Raji (cell line): Measurements from ENCODE around the gene RPL41.

ENCODE experiments used
- POLR2A ChIP-seq: IDR thresholded peaks from 2 replicates; pipeline ENCODE4 v1.6.1; 2011; ENCODE audit warnings: low read depth, low read length, control low read depth; ENCODE audit not compliant: insufficient read depth

Gene RPL41

DNA sequence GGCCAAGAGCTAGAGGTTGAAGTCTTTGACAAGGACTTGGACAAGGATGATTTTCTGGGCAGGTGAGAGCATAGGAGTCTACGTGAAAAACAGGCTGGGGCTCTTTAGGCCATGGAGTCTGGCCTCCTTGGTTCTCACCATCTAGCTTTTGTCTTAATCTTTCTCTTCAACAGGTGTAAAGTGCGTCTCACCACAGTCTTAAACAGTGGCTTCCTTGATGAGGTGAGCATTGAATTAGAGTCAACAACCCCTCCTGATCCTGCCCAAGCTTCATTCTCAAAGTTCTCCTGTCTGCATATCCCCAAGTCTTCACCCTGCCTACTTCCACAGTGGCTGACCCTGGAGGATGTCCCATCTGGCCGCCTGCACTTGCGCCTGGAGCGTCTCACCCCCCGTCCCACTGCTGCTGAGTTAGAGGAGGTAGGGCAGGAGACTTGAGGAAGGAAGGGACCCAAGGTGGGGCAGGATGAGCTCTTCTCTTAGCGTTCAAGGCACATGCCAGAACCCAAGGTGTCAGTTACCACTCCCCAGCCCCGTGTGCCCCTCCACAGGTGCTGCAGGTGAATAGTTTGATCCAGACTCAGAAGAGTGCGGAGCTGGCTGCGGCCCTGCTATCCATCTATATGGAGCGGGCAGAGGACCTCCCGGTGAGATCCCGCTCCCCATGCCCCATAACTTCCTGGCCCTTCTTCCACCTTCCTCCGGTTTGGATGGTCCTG lies 21.6 kb downstream of the RPL41 start:
- no peak for TF ChIP-seq POLR2A

DNA sequence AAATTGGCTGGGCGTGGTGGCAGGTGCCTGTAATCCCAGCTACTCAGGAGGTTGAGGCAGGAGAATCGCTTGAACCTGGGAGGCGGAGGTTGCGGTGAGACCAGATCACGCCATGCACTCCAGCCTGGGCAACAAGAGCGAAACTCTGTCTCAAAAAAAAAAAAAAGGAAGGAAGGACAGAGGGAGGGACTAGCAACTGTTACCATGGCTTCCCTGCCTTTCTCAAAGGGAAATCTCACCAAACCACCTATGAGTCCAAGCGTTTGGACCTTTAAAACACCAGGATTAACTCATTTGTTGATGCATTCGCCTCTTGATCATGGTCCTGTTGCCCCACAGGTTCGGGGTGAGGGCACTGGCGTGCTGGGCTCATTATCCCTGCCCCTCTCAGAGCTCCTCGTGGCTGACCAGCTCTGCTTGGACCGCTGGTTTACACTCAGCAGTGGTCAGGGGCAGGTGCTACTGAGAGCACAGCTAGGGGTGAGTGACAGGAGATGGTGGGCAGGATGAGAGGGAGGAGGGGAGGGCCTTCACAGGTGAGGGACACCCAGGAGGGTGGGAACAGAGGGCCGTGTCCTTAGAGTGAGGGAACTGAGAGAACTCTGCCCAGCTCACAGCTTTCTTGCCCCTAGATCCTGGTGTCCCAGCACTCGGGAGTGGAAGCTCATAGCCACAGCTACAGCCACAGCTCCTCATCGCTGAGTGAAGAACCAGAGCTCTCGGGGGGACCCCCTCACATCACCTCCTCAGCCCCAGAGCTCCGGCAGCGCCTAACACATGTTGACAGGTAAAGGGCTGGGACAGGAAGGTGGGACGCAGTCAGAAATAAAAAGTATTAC lies 25.7 kb downstream of the RPL41 start:
- no peak for TF ChIP-seq POLR2A

DNA sequence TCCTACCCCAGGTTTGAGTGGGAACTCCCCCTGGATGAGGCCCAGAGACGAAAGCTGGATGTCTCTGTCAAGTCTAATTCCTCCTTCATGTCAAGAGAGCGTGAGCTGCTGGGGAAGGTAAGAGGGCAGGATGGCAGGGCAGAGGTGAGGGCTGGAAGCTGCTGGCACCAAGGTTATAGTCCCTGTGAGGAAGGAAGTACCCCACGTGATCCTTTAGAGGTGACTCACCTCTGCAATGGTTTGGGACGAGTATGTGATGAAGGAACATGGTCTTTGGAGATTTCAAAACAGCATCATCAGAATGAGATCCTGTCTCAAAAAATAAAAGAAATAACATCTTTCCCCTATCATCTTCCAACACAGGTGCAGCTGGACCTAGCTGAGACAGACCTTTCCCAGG lies 26.8 kb downstream of the RPL41 start:
- TF ChIP-seq POLR2A: no peak

DNA sequence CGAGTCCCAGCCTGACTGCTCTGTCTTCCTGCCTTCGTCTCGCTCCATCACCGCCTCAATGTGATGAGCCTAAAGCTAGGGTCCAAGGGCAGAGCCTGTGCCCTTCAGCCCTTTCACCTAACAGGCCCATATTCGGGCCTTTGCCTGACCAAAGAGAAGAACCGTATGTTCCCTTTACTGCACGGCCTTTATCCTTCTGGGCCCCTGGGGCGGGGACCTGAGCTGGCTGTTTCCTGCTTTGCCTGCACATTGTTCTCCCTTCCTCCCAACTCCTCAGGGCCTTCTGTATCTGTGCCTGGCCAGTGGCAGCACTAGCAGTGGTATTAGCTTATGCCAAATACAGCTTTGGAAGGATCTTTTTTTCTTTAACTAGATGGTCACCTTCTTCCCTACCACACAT lies 27.4 kb downstream of the RPL41 start:
- TF ChIP-seq POLR2A: no peak

DNA sequence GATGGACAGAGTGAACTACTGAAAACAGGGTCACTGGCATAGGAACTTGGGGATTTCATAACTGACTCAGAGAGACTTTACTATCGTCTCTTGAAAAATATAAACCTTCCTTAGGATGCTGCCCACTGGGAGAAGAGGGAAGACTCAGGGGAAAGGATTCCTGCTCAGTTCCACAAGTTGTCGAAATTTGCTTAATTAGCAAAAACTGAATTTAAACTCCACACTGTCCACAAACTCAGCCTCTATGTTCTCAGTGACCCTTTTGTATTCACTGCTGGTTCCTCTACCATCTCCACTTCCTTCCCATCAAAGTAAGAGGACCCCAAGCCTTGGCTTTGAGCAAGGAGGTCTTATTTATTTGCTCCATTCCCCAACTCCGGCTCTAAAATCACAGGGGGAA lies 28.8 kb downstream of the RPL41 start:
- TF ChIP-seq POLR2A: no peak

DNA sequence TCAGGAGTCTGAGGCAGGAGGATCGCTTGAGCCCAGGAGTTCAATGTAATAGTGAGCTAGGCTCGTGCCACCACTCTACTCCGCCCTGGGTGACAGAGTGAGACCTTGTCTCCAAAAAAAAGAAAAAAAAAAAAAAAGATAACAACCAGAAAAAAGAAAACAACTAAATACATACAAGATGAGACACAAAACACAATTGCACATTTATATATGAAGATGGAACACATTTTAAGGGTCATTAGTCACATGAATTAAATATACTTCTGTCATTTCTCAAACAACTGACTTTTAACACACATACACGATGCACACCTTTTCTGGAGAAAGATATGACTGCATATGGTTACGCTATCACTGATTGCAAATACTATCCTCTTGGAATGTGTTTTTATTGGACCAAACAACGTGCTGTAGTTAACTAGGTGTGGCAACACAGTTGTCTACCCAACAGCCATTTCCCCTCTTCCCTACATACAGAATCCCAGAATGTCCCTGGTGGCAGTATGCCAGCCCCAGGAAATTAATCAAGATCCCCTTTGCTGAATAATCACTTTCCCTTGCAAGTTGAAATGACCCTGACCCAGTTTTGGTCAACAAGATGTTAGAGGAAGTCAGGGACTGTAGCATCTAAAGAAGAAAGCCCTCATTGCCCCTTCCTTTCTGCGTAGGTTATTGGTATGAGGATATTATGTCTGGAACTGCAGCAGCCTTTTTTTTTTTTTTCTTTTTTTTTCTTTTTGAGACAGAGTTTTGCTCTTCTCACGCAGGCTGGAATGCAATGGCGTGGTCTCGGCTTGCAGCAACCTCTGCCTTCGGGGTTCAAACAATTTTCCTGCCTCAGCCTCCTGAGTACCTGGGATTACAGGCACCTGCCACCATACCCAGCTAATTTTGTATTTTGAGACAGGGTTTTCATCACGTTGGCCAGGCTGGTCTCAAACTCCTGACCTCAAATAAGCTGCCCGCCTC lies 30.3 kb downstream of the RPL41 start:
- no peak for TF ChIP-seq POLR2A

DNA sequence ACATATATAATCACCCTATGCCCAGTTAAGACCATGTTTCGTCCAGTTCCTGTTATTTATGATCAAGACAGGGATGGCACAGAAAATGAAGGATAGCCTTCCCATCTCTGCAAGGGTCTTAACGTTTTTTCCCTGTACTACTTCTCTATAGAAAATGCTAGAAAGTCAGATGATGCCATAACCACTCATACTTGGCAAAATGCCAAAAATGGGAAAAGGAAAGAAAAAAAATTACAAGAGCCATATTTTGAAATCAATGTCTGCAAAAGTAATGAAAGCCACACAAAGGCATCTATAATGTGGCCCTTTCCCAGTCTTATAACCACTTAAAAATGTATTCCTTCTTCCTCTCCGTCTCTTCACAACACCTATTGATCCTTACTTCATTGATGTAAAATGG lies 34.1 kb downstream of the RPL41 start:
- no peak for TF ChIP-seq POLR2A

DNA sequence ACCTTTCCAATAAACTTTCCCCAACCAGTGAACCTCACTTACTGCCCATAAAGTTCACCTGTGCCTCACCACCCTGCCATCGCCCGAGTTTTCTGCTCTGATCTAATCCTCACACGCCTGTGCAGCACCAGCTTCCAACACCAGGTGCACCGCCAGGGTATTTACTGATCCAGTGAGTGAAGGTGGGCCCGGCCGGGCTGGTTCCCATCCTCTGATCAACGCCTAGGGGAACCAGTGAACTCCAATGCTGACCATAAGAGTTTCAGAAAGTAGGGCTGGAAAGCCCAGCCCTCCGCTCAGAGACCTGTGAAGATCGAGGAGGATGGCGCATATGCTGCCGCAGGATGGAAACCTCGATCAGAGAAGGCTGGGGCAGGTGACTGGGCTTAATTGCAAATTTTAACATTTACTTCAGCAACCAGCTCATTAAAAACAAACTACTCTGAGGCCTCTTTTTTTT lies 35.3 kb downstream of the RPL41 start:
- no peak for TF ChIP-seq POLR2A

DNA sequence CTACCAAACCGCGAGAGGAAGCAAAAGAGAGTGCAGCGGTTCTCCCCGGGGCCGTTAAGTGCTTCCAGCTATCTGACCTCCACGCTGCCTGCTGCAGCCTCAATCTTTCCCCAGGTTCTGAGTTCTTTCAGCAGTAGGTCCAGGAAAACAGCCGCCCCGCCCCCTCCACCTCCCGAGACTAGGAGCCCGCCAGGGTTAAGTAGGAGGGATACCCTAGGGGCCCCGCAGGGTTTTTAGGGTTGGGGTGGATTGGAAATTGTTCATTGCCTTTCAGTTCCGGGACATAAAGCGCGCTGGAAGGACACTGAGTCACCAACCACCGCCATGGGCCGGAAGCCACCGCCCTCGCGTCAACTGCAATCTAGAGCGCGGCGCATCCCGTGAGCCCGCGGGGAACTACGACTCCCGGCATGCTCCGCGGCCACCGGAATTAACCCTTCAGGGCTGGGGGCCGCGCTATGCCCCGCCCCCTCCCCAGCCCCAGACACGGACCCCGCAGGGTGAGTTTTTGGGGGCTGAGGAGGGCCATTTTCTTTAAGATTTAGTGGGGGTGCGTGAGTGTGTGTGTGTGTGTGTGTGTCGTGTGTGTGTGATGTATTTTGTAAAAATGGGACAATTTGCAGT lies 35.8 kb downstream of the RPL41 start, which contains the start of gene MYL6B:
MYL6B (plus strand) TSS at position 456 of the 624 bp plus-strand sequence. CDS start 1,332 bp downstream, outside the sequence.
- TF ChIP-seq POLR2A: peak; percentile 91

DNA sequence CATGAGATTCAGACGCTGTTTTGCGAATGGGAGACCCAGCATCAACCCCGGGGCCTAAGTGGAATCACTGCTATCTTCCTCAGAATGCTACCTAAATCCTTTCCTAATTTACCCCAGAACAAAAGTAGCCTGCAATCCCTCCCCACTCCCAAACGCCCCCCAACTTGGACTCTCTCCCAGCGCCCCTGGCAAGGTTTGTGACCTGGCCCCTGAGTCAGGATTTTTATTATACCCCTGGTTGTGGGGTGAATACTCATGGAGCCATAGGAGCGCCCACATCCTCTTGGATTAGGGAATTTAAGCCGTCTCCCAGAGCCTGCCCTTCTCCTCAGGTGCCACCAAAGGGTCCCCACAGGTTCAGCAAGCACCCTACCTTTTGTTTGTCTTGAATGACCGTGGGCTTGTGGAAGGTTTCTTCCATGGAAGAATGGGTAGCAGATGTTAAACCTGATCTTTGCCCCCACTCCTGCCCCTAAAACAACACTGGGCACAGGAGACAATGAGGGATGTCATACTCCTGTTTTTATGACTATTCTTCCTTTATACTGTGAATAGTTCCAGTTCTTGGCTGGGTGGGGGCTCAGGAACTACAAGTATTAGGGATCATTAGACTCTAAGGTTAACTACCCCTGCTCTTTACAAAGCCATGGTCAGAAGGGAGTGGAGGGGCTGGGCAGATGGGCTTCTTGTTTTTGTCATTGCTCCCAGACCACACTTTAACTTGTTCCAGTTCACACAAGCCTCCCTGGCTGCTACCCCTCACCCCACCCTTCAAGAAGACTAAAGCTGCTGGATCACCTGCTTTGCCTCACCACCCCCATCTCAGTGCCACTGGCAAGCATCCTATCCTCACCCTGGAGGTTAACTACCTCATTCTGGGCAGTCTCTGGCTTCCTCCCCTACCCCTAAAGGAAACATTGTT lies 36.6 kb downstream of the RPL41 start:
- no peak for TF ChIP-seq POLR2A

DNA sequence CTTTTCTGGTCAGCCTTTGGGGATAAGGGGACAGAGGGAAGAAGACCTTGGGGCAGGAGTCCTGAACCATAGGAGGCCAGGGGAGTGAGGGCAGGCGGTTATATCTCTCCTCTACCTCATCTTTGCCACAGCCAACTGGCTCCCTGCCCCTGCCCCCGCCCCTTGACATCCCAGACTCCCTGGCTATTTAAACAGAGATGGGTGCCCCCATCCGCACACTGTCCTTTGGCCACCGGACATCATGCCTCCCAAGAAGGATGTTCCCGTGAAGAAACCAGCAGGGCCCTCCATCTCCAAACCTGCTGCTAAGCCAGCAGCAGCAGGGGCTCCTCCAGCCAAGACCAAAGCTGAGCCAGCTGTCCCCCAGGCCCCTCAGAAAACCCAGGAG lies 37.2 kb downstream of the RPL41 start:
- TF ChIP-seq POLR2A: no peak

DNA sequence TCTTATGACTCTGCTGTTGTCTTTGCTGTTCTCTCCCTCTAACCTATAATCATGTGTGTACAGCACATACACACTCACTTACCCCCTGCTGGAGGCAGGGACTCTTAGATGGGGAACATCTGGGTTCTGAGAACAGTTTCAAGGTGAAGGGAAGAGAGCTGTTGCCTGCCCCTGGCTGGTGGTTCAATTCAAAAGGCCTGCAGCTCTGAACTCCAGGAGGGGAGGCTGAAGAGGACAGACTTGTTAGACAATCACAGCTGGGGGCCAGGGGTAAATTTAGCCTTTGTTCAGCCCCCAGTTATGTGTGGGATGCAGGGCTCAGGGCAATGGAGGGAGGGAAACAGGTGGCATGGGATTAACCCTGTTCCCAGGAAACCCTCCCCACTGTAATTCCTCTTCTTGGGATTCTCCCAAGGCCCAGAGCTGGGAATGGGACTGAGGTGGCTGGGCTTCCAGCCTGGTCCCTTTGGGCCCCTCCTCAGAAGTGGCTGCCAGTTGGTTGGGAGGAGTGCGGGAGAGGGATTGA lies 37.9 kb downstream of the RPL41 start:
- TF ChIP-seq POLR2A: no peak

DNA sequence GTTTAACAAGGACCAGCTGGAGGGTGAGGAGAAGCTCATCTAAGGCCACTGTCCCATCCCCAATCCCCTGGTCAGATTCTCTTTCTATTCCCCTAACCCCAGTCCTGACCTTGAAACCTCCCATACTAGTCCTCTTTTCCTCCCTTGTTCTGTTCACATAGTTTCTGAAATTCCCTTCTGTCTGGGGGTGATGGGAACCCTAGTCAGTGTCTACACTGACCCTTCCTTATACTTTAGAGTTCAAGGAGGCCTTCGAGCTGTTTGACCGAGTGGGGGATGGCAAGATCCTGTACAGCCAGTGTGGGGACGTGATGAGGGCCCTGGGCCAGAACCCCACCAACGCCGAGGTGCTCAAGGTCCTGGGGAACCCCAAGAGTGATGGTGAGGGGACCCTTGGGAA lies 38.4 kb downstream of the RPL41 start:
- TF ChIP-seq POLR2A: no peak
